GM18502 (cell line): ENCODE measurements around the gene OR2AE1.
"Not testable (repeated sequence)": the region's sequence is repeated elsewhere in the genome, so short reads cannot be mapped to it uniquely, and the experiment has no call there.

Experiments used
- ATAC-seq: cut with Tn5 transposase; IDR thresholded peaks from one replicate; pipeline ENCODE4 v1.9.1; 2021; ENCODE audit warnings: mild to moderate bottlenecking; ENCODE audit not compliant: unreplicated experiment, poor library complexity

The OR2AE1 gene, protein sequence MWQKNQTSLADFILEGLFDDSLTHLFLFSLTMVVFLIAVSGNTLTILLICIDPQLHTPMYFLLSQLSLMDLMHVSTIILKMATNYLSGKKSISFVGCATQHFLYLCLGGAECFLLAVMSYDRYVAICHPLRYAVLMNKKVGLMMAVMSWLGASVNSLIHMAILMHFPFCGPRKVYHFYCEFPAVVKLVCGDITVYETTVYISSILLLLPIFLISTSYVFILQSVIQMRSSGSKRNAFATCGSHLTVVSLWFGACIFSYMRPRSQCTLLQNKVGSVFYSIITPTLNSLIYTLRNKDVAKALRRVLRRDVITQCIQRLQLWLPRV

DNA sequence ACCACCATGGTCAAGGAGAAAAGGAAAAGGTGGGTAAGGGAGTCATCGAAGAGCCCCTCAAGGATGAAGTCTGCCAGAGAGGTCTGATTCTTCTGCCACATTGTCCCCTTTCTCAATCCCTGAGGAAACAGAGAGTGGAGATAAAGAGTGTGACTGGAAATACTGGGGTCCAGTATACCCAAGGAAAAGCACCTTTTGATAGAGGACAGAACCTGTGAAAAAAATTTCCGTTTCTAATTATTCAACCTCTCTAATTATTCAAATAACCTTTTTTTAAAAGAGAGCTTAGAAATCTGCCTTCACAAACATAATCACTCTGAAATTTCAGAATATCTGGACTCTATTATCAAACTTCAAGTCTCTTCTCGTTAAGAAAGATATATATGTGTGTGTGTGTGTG, at the start of gene OR2AE1:
TSS of gene OR2AE1 (minus strand) at position 101 of the 400 bp plus-strand sequence. CDS start at position 101, 0 bp downstream.
- no peak for ATAC-seq

DNA sequence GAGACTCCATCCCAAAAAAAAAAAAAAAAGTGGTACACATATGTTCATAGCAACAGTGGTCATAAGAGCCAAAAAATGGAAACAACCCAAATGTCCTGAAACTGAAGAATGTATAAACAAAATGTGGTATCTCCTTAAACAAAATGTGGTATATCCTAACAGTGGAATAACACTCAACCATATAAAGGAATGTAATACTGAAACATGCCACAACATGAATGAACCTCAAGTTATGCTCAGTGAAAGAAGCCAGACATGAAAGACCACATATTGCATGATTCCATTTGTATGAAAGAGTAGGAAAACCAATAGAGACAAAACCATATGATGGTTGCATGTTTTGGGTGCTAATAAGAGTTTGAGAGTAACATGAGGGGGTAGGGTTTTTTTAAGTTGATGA, 49.5 kb upstream of the OR2AE1 start:
- ATAC-seq, result no peak

DNA sequence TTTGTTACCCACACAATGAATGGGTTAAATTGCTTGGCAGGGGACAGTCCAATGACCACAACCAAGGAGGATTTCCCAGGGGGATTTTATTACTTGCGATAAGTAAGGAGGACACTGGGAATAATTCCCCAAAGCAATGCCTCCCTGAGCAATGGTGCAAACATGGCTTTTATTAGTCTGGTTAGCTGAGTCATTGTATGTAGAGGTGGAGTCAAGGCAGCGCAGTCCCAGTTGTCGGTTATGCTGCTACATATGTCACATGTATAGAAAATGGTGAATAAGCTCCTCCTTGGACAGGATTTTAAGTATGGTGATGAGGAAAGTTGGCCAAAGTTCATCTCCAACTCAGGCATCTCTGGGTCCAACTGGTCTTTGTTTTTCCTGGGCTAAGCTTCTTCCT, 46.4 kb upstream of the OR2AE1 start:
- ATAC-seq, result no peak

DNA sequence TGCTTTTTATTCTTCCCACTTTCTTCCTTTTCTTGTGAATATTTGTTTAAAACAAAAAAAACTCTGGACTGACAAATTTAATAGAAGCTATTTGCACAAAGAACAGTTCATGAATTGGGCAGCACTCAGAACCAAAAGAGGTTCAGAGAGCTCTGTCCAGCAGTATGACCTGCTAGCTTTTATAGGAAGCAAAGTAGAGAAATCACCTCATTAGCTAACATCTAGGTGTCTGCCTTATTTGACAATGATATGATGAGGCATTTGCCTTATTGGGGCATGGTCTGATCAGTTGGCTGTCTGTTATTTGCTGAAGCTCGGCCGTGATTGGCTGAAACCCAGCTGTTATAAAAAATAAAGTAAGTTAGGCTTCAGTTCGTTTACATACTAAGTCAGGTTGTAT, 43.3 kb upstream of the OR2AE1 start:
- ATAC-seq, result no peak

DNA sequence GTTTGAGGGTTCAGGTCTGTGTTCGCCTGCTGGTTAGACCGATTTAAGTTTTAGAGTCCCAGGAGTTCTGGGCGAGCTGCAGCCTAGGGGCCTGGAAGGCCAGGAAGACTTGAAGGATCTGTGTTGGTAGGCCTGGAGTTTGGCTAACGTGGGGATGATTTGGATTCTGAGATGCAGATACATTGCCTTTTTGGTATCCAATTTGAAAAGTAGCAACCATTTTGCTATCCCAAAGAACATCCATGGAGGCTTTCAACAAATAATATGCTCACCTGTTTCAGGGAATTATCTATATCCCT, 42.9 kb upstream of the OR2AE1 start:
- no peak for ATAC-seq

DNA sequence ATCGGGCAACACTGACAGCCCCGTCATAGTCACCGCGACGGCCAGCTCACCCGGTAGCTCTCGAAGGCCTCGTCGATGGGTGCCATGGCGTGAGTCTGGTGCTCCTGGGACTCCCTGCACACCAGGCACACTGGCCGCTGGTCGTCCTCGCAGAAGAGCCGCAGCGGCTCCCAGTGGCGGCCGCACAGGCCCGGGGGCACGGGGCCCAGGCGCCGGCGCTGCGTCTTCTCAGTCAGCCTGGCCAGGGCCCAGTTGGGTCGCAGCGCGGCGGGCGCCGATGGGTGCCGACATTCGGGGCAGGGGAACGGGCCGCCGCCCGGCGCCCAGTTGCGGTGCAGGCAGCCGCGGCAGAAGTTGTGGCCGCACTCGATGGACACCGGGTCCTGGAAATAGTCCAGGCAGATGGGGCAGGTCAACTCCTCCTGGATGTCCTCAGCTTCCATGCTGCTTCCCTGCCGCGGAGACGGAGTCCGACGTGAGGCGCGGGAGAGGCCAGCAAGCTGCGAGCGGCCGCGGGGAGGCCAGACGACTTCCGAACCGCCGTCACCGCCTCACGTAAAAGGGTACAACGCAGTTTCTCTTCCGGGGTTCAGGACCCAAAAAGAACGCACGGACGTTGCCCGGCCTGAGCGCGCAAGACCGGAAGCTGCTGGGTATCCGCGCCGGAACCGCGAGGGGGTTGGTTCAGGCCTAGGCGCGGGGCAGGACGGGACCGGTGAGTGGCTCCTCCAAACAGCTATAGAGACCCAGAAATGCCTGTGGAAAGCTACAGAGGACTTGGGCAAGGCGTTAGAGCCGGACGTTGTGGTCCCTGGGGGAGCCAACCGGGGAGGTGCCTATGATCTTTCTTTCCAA, 42.4 kb upstream of the OR2AE1 start, which contains the start of gene TRIM4:
TSS of gene TRIM4 (minus strand) at position 572 of the 855 bp plus-strand sequence. CDS start at position 443, 129 bp downstream.
- ATAC-seq, result peak; percentile 95

DNA sequence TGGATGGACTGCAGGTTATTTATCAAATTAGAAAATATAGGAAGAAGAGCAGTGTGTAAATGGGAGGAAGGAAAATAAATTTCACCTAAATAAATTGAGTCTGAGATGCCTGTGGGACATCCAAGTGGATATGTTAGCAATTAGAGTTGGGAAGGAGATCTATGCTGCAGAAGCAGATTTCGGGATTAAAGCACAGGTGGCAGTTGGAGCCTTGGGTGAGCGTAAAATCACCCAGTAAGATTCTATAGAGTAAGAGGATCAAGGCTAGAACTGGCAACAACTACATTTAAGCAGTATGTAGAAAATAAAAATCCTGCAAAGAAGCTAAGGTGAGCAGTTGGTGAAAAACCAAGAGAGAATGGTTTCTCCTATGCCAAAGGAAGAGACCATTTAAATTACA, 34.1 kb upstream of the OR2AE1 start:
- no peak for ATAC-seq

DNA sequence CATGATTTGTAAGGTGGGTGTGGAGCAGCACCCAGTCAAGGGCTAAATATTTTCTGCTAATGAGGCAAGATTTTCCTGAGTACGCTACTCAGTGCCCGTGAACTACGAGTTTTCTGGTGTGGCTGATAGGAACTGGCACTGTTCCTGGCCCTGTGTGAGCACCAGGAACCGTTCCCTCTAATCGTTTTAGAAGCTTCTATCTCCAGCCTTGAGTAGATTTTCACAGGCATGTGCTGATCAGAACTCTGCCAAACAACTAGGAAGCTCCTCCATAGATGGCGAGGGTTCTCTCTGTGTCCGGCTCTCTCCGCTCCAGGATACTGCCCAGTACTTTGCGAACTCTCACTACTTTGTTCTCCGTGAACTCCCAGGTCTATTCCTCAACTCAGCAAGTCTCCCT, 24.7 kb upstream of the OR2AE1 start:
- ATAC-seq, result no peak

DNA sequence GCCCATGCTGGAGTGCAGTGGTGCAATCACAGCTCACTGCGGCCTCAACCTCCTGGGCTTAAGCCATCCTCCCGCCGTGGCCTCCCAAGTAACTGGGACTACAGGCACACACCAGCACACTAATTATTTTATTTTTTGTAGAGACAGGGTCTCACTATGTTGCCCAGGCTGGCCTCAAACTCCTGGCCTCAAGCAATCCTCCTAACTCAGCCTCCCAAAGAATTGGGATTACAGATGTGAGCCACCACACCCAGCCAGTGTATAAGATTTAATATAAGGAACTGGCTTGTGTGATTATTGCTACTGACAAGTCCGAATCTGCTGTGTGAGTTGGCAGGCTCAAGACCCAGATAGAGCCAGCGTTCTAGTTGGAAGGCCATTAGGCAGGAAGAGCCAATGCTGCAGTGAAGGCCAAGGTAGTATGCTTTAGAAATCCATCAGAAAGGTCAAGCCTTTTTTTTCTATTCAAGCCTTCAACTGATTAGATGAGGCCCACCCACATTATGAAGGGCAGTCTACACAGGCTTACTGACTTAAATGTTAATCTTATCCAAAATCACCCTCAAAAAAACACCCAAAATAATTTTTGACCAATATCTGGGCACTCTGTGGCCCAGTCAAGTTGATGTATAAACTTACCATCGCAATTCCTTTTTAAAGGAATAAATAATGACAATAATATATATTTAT, 23.1 kb upstream of the OR2AE1 start:
- ATAC-seq, result no peak

DNA sequence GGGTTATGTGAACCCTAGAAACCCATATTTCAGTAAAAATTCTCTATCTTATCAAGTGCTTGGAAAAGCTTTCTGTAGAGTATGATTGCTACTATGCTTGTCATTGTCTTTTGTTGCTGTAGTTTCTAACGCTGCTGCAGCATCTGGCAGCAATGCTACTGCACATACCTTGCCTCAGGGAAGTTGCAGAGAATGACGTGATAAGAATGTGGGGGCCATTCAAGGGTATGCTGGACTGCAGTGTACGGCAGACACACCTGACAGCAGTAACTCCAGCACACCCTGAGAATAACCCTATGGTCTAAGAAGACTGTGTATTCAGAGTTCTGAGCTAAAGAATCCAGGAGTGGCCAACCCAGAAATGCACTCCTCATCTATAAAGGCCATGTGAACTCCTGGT, 22.0 kb upstream of the OR2AE1 start:
- ATAC-seq, result no peak

DNA sequence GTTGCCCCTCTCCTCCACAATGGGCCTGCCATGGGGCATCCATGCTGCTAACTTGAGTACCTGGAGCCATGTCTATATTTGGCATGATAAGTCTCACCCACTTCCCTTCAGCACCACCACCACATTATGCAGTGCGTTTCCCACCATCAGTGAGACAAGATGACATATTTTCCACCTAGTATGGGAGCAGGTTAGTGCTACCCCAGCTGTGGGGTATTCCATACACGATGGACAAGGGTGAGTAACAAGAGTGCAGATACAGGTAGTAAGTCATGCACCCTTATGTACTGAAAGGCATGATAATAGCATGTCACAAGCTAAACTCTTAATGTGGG, 21.2 kb upstream of the OR2AE1 start:
- ATAC-seq, result no peak

DNA sequence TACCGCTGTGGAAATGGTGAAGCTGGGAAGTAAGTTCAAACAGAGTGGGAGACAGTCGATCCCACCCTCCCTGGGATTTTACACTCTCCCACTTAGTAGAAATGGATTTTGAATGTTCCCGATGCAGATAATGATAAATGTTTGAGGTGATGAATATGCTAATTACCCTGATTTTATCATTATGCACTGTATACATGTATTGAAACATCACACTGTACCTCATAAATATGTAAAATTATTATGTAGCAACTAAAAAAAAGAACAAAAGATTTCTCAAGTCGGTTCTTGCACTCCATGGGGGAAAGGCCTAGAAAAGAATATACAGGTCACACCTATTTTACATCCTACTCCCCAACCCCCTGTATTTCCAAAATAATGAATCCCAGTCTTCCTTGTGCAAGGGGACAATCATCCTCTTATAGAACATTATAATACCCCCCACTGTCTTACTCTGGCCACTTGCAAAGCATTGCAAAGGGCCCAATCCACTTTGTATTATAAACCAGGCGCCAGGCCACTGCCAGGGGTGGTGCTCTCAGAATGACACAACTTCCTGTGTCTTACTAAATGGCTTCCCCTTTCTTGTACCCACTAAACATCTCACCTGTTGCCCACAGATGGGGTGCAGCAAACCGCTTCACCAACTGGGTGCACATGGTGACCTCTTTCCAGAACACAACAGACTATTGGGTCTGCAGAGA, 20.6 kb upstream of the OR2AE1 start:
- no peak for ATAC-seq

DNA sequence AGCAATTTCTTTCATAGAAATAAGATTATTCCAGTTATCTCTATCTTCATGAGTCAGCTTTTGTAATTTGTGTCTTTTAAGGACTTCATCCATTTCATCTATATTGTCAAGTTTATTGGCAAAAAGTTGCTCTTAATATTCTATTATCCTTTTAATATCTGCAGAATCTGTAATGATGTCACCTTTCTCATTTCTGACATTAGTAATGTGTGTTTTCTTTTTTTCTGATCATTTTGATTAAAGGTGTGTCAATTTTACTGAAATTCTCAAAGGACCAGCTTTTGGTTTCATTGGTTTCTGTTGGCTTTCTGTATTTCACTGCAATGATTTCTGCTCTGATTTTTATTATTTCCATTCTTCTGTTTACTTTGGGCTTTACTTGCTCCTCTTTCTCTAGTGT, 17.9 kb upstream of the OR2AE1 start:
- no peak for ATAC-seq

DNA sequence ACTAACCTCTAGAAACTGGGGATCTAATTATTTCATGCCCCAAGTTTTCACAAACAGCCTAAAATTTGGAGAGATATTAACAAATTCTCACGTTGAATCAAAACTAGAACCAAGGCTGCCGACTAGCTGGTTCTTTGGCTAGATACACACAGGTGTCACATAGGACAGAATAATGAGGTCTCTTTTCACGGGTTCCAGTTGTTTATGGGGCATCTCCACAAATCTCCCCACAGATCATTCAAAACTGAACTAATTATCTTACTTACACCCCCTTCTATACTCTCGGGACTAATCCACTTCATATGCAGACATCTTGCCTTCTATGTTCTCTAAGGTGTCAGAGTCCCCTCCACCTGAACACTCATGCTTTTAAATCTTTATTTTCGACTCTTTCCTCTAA, 16.4 kb upstream of the OR2AE1 start:
- ATAC-seq, result no peak

DNA sequence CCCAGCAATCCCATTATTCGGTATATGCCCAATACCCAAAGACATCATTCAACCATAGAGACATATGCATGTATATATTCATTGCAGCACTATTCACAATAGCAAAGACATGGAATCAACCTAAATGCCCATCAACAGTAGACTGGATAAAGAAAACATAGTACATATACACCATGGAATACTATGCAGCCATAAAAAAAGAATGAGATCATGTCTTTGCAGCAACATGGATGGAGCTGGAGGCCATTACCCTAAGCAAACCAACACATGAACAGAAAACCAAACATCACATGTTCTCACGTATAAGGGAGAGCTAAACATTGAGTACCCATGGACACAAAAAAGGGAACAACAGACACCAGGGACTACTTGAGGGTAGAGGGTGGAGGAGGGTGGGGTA, 13.5 kb upstream of the OR2AE1 start:
- ATAC-seq, result not testable (repeated sequence)

DNA sequence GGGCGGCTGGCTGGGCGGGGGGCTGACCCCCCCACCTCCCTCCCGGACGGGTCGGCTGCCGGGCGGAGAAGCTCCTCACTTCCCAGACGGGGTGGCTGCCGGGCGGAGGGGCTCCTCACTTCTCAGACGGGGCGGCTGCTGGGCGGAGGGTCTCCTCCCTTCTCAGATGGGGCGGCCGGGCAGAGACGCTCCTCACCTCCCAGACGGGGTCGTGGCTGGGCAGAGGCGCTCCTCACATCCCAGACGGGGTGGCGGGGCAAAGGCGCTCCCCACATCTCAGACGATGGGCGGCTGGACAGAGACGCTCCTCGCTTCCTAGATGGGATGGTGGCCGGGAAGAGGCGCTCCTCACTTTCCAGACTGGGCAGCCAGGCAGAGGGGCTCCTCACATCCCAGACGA, 11.5 kb upstream of the OR2AE1 start:
- not testable (repeated sequence) for ATAC-seq

DNA sequence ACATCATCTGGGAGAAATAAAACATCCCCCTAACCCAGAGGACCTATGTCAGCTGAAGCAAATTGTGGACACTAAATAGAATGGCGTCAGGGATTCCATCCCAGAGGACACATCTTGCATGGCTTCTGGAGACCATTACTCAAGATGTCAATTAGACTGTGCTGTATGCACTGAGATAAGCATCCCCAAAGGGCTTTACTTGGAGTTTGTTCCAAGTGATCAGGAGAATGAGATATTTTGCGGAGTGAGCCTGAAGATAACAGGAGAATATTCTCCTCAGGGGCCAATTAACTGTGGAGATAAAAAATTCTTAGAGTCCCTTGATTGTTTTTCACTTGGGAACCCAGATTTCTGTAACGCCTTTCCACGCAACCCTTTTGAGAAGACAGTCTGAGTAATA, 4.5 kb upstream of the OR2AE1 start:
- ATAC-seq, result no peak

DNA sequence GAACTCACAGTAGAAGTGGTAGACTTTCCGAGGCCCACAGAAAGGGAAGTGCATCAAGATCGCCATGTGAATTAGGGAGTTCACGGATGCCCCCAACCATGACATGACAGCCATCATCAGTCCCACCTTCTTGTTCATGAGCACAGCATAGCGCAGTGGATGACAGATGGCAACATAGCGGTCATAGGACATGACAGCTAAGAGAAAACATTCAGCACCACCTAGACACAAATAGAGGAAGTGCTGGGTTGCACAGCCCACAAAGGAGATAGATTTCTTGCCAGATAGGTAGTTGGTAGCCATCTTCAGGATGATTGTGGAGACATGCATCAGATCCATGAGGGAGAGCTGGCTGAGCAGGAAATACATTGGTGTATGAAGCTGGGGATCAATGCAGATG, 342 bp downstream of the OR2AE1 start:
- ATAC-seq, result no peak

DNA sequence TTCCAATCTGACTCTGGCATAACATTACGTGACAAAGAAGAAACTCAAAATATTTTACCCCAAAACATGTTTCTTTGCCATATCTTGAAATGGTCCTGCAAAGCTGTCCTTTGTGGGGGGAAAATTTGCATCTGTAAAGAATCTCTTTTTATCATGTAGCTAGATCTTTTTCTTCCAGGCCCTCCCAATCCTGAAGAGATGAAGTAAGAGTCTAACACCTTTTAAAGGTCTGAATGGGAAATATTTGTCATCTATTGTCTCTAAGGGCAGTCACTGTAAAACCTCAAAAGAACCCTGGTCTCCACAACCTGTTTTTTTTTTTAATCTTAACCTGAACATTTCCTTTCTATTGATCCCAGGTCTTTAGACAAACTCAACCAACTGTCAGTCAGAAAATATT, 8.6 kb downstream of the OR2AE1 start:
- ATAC-seq, result no peak

DNA sequence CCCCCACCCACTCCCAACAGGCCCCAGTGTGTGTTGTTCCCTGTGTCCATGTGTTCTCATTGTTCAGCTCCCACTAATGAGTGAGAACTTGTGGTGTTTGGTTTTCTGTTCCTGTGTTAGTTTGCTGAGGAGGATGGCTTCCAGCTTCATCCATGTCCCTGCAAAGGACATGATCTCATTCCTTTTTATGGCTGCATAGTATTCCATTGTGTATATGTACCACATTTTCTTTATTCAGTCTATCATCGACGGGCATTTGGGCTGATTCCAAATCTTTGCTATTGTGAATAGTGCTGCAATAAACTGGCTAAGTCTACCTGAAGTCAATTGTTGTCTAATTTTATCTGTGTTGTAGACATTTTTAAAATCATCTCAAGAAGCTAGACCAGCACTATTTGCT, 9.4 kb downstream of the OR2AE1 start:
- not testable (repeated sequence) for ATAC-seq
